Lung (tissue), 12 donors: ENCODE measurements around the gene RTN4RL2. TPM values are rescaled to one million over a fixed set of nuclear protein-coding genes. Genes with fewer than 3 reads are reported as not detected.
A peak's percentile ranks its signal among the peaks of the same experiment; 100 is the strongest.

Experiments used
- ATAC-seq: fragments of 200-7000 bp; cut with Tn5 transposase; one replicate; pipeline ENCODE4 v1.9.1; 2020; ENCODE audit warnings: moderate number of reproducible peaks; ENCODE audit not compliant: insufficient read depth, low FRiP score
- DNase-seq, 3 donors: peaks; one replicate each; pipeline ENCODE4 v3.0.0-alpha.2; 2013 to 2017
- H3K27ac ChIP-seq, 2 donors: one replicate each; pipeline ENCODE4 v1.5.1; 2013; ENCODE audit warnings: mild to moderate bottlenecking in 2 of 2, moderate library complexity in 2 of 2, control low read depth in 1 of 2, inconsistent platforms in 1 of 2, low read depth in 1 of 2, low read length in 1 of 2
- H3K27me3 ChIP-seq, 3 donors: one replicate each; pipeline ENCODE4 v1.5.1; 2013; ENCODE audit warnings: low read length in 2 of 3; ENCODE audit not compliant: control insufficient read depth in 3 of 3, insufficient read depth in 3 of 3
- H3K36me3 ChIP-seq, 4 donors: one replicate each; pipeline ENCODE4 v1.5.1; 2013; ENCODE audit warnings: low read length in 4 of 4, mild to moderate bottlenecking in 1 of 4, moderate library complexity in 1 of 4; ENCODE audit not compliant: control insufficient read depth in 4 of 4, insufficient read depth in 4 of 4
- H3K4me1 ChIP-seq, 5 donors: one replicate each; pipeline ENCODE4 v1.5.1; 2013; ENCODE audit warnings: low read length in 5 of 5, mild to moderate bottlenecking in 2 of 5, moderate library complexity in 1 of 5; ENCODE audit not compliant: control insufficient read depth in 5 of 5, insufficient read depth in 5 of 5
- H3K4me3 ChIP-seq: one replicate; pipeline ENCODE4 v1.5.1; 2013; ENCODE audit warnings: mild to moderate bottlenecking, control low read depth, moderate library complexity
- H3K9ac ChIP-seq, 2 donors: one replicate each; pipeline ENCODE4 v1.5.1; 2013; ENCODE audit warnings: low read length in 2 of 2, control low read depth in 1 of 2; ENCODE audit not compliant: insufficient read depth in 1 of 2
- H3K9me3 ChIP-seq, 4 donors: one replicate each; pipeline ENCODE4 v1.5.1; 2013; ENCODE audit warnings: low read length in 3 of 4, mild to moderate bottlenecking in 1 of 4, moderate library complexity in 1 of 4; ENCODE audit not compliant: control insufficient read depth in 4 of 4, insufficient read depth in 3 of 4
- WGBS, 2 donors: extraction: QIAGEN DNeasy Blood & Tissue Kit; methylation state at CpG; one replicate each; pipeline ENCODE4 v1.1.7; 2013; 5-methylcytosine and 5-hydroxymethylcytosine counted together
- polyA plus RNA-seq, 2 donors: library from polyadenylated mRNA; stranded (reverse); fragments of 200-250 nt; gene quantifications; one replicate each; pipeline ENCODE4 v1.2.1, GENCODE V29; 2013
- total RNA-seq, 2 donors: library from RNA; depleted of rRNA in 1 of 2; stranded (reverse); fragments of >200 nt in 1 of 2; gene quantifications; one replicate each; pipeline ENCODE4 v1.2.1, GENCODE V29; 2014 to 2021
- TF ChIP-seq, protein P1 (sequence below): IDR thresholded peaks from 2 replicates; pipeline ENCODE4 v1.5.1; 2012; ENCODE audit warnings: mild to moderate bottlenecking; ENCODE audit errors: control extremely low read depth, extremely low read depth
- donor health status: control.
- donor health status: control.
- donor health status: Bipolar disorder and iron deficiency.
- donor health status: healthy.
- donor health status: DM: yes; HTN: yes; CAD: no.

RTN4RL2 gene
- total and polyA plus RNA-seq, 4 donors = 0.31 to 4.8 (median 1.6) TPM

DNA sequence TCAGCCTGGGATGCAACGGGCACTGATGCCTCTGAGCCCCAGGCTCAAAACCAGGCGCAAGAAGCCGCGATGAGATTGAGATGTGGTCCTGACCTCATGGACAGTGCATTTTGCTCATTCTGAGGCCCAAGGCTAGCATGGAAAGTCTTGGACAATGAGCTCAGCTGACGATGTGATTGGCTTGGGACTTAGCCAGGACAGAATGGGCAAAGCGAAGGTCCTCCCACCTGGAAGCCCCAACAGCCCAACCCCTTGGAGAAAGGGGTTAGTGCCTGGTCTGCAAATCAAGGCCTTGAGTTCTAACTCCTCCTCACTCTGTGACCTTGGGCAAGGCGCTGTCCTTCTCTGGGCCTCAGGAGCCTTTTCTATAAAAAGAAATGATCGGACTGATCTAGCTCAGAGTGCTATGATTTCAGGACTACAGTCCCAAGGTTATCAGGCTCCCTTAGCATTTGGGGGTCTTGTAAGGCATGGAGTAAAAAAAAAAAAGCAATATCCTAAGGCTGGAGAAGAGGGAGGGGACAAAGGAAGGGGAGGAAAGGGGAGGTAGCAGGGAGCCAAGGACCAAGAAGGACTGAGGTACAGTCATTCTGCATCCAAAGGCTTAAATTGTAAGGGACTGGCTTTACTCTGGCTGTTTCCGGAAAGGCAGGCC lies 36.1 kb upstream of the RTN4RL2 start:
- 85% methylated on average over 9 of the region's 9 CpGs for WGBS, 2 donors
- Histone ChIP-seq H3K9ac (no peak overlapping the region), H3K9me3 (no peaks in the 10 kb centered on the region), H3K4me1 (peaks cover 7 to 34% (median 16%) of the 10 kb centered on the region in 5 donors), H3K4me3 (no peak overlapping the region), H3K36me3 (peaks cover 0 to 17% (median 12%) of the 10 kb centered on the region in 4 donors), H3K27ac (peak overlapping the region; percentile 13 to 94), H3K27me3 (no peaks in the 10 kb centered on the region)
- DNase-seq (no peak), ATAC-seq (no peak)
- TF ChIP-seq, protein P1, sequence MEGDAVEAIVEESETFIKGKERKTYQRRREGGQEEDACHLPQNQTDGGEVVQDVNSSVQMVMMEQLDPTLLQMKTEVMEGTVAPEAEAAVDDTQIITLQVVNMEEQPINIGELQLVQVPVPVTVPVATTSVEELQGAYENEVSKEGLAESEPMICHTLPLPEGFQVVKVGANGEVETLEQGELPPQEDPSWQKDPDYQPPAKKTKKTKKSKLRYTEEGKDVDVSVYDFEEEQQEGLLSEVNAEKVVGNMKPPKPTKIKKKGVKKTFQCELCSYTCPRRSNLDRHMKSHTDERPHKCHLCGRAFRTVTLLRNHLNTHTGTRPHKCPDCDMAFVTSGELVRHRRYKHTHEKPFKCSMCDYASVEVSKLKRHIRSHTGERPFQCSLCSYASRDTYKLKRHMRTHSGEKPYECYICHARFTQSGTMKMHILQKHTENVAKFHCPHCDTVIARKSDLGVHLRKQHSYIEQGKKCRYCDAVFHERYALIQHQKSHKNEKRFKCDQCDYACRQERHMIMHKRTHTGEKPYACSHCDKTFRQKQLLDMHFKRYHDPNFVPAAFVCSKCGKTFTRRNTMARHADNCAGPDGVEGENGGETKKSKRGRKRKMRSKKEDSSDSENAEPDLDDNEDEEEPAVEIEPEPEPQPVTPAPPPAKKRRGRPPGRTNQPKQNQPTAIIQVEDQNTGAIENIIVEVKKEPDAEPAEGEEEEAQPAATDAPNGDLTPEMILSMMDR = no peak

DNA sequence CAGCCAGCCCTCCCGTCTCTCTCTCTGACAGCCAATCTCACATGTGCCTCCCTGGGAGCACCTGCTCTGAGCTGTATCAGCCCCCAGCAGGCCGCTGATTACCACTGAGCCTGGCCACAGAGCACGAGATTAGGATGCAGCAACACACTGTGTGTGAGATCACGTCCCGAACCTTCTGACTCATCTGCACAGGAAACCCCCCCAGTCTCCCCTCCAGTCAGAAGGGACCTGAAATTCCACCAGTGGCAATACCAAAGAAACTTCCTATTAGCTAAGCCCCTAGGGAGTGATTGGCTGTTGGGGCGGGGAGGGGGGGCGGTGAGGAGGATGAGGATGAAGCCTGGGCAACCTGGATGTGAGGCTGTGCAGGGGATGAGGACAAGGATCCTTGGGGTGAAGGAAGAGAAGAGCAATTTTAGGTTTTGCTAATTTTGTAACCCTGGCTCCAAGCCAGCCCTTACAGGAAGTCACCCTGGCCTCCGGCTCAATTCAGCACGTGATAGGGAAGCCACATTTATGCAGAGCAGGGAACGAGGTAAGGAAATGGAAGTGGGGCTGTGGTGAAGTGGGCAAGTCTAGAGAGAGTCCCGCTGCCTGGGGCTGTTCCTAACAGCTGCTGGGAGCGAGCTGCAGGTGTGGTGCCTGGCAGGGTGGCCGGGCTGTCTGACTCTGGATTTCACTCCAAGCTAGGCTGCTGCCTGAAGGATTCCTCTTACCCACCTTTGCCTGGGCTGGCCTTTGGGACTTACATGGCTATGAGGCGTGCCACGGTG lies 35.4 kb upstream of the RTN4RL2 start:
- H3K27ac ChIP-seq = peak overlapping the region; percentile 94 to 96
- TF ChIP-seq, protein P1 = no peak
- peaks cover 7 to 37% (median 16%) of the 10 kb centered on the region in 5 donors for H3K4me1 ChIP-seq
- DNase-seq (peak; percentile 41 to 69 (median 49)), ATAC-seq (peak; percentile 76)
- 18 to 32% methylated on average over 15 of the region's 15 CpGs for WGBS, 2 donors
- H3K9me3 ChIP-seq = no peaks in the 10 kb centered on the region
- H3K4me3 ChIP-seq = no peak overlapping the region
- peaks cover 0 to 15% (median 12%) of the 10 kb centered on the region in 4 donors for H3K36me3 ChIP-seq
- H3K27me3 ChIP-seq = no peaks in the 10 kb centered on the region
- no peak overlapping the region for H3K9ac ChIP-seq

DNA sequence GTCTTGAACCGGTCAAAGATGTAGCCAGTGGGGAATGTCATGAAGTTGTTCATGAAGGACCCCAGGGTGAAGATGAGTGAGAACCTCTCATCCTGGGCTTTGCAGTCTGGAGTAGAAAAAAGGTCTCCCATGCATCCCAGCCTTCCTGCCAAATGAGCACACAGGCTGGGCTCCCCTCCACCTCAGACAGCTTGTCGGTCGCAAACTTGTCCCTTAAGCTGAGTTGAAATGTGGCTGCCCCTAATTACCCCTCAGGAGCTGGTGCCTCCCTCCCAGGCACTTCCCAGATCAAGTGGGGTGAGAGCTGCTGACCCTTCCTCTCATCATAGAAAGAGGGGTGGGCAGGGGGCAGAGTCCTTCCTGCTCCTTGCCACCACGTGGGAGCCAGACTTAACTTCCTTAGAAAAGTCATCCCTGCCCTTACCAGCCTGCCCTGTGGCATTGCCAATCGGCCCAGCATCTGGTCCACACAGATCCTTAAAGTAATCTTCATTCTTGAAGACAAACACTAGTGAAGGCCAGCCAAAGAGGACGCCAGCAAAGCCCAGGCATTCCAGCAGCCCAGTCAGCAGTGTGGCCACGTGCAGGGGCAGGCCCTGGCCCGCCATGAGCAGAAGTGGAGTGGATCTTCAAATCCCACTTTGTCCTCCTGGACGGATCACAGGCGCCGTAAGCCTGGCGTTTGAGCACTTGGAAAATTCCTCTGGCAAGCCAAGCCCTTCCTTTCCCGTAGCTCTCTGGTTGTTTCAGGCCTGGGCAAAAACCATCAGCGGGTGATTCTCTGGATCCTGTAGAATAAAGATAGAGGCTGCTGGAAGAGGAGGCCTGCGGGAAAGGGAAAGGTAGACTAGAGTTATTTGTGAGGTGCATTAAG lies 34.5 kb upstream of the RTN4RL2 start:
- Histone ChIP-seq H3K4me3 (no peak overlapping the region), H3K9ac (peak overlapping the region in 1 of 2 donors; percentile 63), H3K27me3 (no peaks in the 10 kb centered on the region), H3K36me3 (peaks cover 0 to 11% (median 9%) of the 10 kb centered on the region in 4 donors), H3K9me3 (no peaks in the 10 kb centered on the region), H3K27ac (peak overlapping the region; percentile 94 to 96), H3K4me1 (peaks cover 7 to 37% (median 16%) of the 10 kb centered on the region in 5 donors)
- TF ChIP-seq, protein P1 = no peak
- DNase-seq (peak; percentile 10 to 41 (median 20)), ATAC-seq (no peak)
- 40 to 57% methylated on average over 15 of the region's 15 CpGs for WGBS, 2 donors
